Activated naive CD8-positive, alpha-beta T cell treated with anti-CD3 and anti-CD28 coated beads for 36 hours (primary cell): ENCODE results near the gene PGAP2. TPM values are rescaled to one million over a fixed set of nuclear protein-coding genes. Genes with fewer than 3 reads are reported as not detected.

Experiments
- DNase-seq: peaks from one replicate; pipeline ENCODE4 v3.0.0; 2021
- H3K27ac Mint-ChIP-seq: one replicate; pipeline ENCODE4 v1.8.0; 2022; ENCODE audit warnings: mild to moderate bottlenecking, moderate library complexity, mixed read lengths
- H3K27me3 Mint-ChIP-seq: one replicate; pipeline ENCODE4 v1.8.0; 2022; ENCODE audit warnings: mild to moderate bottlenecking, mixed read lengths
- H3K36me3 Mint-ChIP-seq: one replicate; pipeline ENCODE4 v1.8.0; 2021; ENCODE audit warnings: mild to moderate bottlenecking, mixed read lengths
- H3K4me1 Mint-ChIP-seq: one replicate; pipeline ENCODE4 v1.8.0; 2021; ENCODE audit warnings: mixed read lengths
- H3K4me3 Mint-ChIP-seq: one replicate; pipeline ENCODE4 v1.8.0; 2022; ENCODE audit warnings: mild to moderate bottlenecking, moderate library complexity, mixed read lengths
- H3K9me3 Mint-ChIP-seq: one replicate; pipeline ENCODE4 v1.8.0; 2022; ENCODE audit warnings: mixed read lengths
- total RNA-seq, 2 experiments: library from RNA; stranded (reverse); gene quantifications; one replicate each; pipeline ENCODE4 v1.2.3, GENCODE V29; 2021

Gene PGAP2
- total RNA-seq, 2 experiments from 2014 or later: 35.4 to 35.6 TPM

DNA sequence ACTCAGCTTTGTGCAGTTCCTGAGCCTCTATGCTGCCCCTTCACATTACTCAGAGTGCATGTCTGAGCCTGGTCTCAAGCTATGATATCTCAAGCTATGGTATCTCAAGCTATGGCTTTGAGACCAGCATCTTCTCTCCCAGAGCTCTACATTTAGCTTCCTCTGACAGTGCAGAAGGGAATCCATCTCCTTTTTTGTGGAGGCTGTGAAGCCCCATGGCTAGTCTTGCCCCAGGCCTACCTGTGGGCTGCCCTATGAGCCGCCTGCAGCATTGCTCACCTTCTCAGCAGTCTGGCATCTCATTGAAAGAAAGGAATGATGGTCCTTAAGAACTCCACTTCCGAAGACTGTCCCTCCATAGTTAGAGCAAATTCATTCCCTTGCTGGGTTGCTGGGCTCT is 12.6 kb downstream of the PGAP2 start:
- no peaks in the 10 kb centered on the region for H3K27me3 Mint-ChIP-seq
- peaks cover 18% of the 10 kb centered on the region for H3K36me3 Mint-ChIP-seq
- peaks cover 14% of the 10 kb centered on the region for H3K4me1 Mint-ChIP-seq
- H3K9me3 Mint-ChIP-seq: no peaks in the 10 kb centered on the region
- no peak overlapping the region for H3K4me3 Mint-ChIP-seq
- no peak for DNase-seq
- H3K27ac Mint-ChIP-seq: no peak overlapping the region

DNA sequence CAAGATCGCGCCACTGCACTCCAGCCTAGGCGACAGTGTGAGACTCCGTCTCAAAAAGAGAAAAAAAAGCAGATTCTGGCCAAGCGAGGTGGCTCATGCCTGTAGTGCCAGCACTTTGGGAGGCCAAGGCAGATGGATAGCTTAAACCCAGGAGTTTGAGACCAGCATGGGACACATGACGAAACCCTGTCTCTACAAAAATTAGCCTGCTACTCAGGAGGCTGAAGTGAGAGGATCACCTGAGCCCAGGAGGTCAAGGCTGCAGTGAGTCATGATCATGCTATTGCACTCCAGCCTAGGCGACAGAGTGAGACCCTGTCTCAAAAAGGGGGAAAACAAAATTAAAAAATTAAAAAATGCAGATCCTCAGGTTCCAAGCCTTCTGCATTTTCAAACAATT is 14.0 kb downstream of the PGAP2 start:
- Mint-ChIP-seq H3K27me3 (no peaks in the 10 kb centered on the region), H3K27ac (no peak overlapping the region), H3K36me3 (peaks cover 28% of the 10 kb centered on the region), H3K4me1 (peaks cover 17% of the 10 kb centered on the region), H3K9me3 (no peaks in the 10 kb centered on the region), H3K4me3 (no peak overlapping the region)
- DNase-seq: no peak

DNA sequence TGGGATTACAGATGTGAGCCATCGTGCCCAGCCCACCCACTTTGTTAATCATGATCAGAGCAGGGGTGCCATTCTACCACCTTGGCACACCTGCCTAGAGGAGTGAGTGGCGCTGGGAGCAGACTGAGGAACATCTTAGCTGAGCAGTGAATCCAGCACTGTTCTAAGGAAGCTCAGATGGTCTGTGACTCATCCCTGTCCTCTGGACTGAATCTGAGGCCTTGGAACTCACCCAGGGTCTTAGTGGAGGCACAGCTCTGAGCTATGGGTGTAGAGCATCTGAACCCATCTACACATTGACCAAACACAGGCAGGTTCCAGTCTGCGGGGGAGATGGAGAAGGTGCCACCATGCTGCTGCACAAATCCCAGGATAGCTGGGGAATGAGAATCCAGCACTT is 14.9 kb downstream of the PGAP2 start:
- H3K4me3 Mint-ChIP-seq: no peak overlapping the region
- H3K4me1 Mint-ChIP-seq: peaks cover 17% of the 10 kb centered on the region
- H3K9me3 Mint-ChIP-seq: no peaks in the 10 kb centered on the region
- H3K27ac Mint-ChIP-seq: no peak overlapping the region
- DNase-seq: no peak
- H3K27me3 Mint-ChIP-seq: no peaks in the 10 kb centered on the region
- H3K36me3 Mint-ChIP-seq: peaks cover 34% of the 10 kb centered on the region

DNA sequence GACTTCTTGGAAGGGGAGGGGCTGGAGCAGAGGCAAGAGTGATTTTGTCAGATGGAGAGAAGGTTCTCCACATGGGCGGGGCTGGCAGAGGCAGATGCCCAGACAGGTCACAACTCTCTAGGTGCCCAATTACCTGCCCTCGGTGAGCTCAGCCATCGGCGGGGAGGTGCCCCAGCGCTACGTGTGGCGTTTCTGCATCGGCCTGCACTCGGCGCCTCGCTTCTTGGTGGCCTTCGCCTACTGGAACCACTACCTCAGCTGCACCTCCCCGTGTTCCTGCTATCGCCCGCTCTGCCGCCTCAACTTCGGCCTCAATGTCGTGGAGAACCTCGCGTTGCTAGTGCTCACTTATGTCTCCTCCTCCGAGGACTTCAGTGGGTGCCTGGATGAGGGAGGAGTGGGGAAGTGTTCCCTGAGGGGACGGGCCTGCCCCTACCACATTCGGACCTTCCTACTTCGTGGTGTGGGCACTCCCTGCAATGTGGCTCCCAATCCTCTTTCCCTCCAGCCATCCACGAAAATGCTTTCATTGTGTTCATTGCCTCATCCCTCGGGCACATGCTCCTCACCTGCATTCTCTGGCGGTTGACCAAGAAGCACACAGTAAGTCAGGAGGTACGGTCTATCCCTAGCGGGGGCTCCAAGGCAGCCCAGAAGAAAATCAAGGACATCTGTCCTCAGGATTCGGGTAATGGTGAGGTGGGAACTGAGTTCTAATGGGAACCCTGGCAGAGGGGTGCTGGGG is 15.6 kb downstream of the PGAP2 start:
- H3K27ac Mint-ChIP-seq: peak overlapping the region; percentile 40
- peaks cover 34% of the 10 kb centered on the region for H3K36me3 Mint-ChIP-seq
- no peak overlapping the region for H3K4me3 Mint-ChIP-seq
- peaks cover 17% of the 10 kb centered on the region for H3K4me1 Mint-ChIP-seq
- no peaks in the 10 kb centered on the region for H3K9me3 Mint-ChIP-seq
- H3K27me3 Mint-ChIP-seq: no peaks in the 10 kb centered on the region
- no peak for DNase-seq

DNA sequence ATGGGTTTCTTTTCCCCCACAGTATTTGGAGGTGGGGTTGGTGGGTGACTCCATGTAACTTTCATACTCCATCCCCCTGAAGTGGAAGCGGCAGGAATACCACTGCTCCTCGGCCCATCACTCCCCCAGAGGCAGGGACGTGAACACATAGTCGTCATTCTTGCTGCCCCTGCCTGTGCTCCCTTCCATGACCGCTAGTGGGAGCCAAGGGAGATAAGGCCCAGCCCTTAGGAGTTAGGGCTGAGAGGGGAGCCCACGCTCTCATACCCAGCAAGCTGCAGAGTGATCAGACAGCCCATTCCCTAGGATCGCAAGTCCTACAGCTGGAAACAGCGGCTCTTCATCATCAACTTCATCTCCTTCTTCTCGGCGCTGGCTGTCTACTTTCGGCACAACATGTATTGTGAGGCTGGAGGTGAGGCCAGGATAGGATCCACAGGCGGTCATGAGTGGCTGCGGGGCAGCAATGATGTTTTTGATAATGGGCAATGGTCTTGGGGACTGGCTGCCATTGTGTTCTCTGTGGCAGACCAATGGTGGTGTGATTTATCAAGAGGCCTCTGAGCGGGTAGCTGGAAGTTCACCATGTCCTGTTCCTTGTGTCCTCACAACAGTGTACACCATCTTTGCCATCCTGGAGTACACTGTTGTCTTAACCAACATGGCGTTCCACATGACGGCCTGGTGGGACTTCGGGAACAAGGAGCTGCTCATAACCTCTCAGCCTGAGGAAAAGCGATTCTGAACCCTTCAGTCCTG is 16.5 kb downstream of the PGAP2 start:
- no peaks in the 10 kb centered on the region for H3K9me3 Mint-ChIP-seq
- no peak overlapping the region for H3K4me3 Mint-ChIP-seq
- H3K4me1 Mint-ChIP-seq: peaks cover 17% of the 10 kb centered on the region
- H3K27ac Mint-ChIP-seq: peak overlapping the region; percentile 73
- H3K36me3 Mint-ChIP-seq: peaks cover 39% of the 10 kb centered on the region
- H3K27me3 Mint-ChIP-seq: no peaks in the 10 kb centered on the region
- peak; percentile 78 for DNase-seq

DNA sequence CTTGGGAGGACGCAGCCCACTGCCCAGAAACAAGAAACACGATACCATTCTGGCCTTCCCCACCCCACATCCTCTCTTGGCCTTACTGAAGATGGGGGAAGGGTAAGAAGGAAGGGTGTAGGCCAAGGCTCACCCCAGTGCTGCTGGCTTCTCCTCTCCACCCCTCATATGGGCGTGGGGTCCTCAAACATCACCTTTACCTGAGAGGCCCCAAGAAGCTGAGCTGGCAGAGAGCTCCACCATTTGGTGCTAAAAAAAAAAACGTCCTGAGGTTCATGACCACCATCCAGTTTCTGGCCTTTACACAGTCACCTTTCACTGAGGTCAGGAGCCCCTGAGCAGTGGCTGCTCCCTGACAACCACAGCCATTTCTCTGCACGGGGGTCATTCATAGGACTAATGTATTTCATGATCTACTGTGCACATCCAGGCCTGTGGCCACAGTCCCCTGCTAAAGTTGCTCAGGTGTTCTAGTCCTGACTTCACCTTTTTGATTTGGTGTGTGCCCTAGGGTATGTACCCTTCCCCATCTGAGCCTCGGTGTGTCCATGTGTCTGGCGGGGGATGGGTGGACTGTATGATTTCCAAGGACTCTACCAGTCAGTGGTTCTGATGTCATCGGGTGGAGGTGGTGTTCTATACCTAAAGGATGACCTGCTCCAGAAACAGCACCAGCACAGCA is 17.3 kb downstream of the PGAP2 start:
- Mint-ChIP-seq H3K27ac (peak overlapping the region; percentile 82), H3K36me3 (peaks cover 46% of the 10 kb centered on the region), H3K4me1 (peaks cover 17% of the 10 kb centered on the region), H3K4me3 (peak overlapping the region; percentile 8), H3K27me3 (no peaks in the 10 kb centered on the region), H3K9me3 (no peaks in the 10 kb centered on the region)
- DNase-seq: no peak

DNA sequence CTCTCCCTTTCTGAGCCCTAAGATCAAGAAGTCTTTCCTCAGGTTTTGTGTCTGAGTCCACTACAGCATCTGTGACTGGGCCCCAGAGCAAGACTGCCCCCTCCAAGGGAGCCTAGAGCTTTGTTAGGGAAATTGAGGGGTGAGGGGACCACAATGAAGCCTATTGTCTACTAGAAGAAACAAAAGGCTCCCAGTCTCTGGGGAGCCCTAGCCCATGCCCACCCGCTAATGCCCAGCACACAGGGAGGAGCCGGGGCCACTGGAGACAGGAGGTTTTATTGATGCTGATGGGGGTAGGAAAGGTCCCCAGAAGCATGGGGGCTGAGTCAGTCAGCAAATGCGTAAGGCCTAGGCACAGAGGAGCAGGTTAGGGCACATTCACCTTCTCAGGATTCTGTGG is 18.4 kb downstream of the PGAP2 start:
- Mint-ChIP-seq H3K36me3 (peaks cover 56% of the 10 kb centered on the region), H3K9me3 (no peaks in the 10 kb centered on the region), H3K4me1 (peaks cover 27% of the 10 kb centered on the region), H3K4me3 (no peak overlapping the region), H3K27ac (peak overlapping the region; percentile 82), H3K27me3 (no peaks in the 10 kb centered on the region)
- no peak for DNase-seq

DNA sequence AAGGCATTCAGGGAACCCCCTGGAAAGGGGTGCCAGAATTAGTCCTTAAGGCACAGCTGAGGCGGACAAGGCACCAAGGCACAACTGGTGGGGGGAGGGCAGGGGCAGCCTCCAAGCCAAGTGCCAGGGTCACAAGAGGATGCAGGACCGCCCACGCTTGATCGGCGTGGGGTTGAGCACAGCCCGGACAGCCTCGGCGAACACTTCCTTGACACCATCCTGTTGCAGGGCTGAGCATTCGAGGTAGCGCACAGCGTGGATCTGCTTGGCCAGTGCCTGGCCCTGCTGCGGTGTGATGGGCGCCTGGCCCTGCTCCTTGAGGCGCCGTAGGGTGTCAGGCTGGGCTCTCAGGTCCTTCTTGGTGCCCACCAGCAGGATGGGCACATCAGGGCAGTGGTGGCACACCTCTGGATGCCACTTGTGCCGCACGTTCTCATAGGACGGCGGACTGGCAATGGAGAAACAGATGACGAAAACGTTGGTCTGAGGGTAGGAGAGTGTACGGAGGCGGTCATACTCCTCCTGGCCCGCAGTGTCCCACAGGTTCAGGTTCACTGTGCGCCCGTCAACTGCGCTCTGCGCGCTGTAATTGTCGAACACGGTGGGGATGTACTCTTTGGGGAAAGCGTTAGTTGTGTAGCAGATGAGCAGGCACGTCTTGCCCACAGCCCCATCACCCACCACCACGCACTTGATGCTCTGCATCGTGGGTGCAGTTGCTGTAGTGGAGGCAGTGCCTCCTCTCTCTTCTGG is 19.2 kb downstream of the PGAP2 start:
- H3K4me1 Mint-ChIP-seq: peaks cover 35% of the 10 kb centered on the region
- no peaks in the 10 kb centered on the region for H3K9me3 Mint-ChIP-seq
- no peak for DNase-seq
- H3K27me3 Mint-ChIP-seq: no peaks in the 10 kb centered on the region
- H3K27ac Mint-ChIP-seq: no peak overlapping the region
- no peak overlapping the region for H3K4me3 Mint-ChIP-seq
- peaks cover 62% of the 10 kb centered on the region for H3K36me3 Mint-ChIP-seq

DNA sequence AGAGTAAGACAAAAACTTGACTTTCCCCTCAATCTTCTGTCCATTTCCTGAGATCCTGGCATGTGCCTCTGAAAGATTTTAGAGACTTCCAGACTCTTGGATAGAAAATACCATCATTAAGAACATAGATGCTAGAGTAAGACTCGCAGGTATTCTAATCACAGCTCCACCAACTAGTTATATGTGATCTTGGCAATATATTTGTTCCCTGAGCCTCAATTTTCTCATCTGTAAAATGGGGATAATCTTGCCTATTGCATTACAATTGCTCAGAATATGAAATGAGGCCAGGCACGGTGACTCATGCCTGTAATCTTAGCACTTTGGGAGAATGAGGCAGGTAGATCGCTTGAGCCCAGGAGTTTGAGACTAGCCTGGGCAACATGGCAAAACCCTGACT is 21.7 kb downstream of the PGAP2 start:
- Mint-ChIP-seq H3K27ac (peak overlapping the region; percentile 81), H3K36me3 (peaks cover 75% of the 10 kb centered on the region), H3K4me1 (peaks cover 51% of the 10 kb centered on the region), H3K27me3 (no peaks in the 10 kb centered on the region), H3K4me3 (no peak overlapping the region), H3K9me3 (no peaks in the 10 kb centered on the region)
- no peak for DNase-seq

DNA sequence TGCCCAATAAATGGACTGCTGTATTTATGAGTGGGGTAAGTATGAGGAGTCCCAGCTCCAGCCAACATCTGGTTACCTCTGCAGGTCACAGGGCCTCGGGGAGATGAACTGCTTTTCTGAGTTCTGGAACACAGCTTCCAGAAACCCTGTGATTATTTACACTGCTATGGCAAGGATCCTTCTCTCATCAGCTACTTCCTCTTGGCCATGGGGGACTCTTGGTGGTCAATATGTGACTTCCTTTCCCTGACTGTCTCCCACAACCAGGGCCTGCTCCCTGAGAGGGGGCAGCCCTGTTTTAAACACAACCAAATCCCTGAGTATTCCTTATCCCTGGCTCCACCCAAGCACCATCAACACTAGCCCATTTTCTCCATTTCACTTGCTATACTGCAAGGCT is 22.4 kb downstream of the PGAP2 start:
- H3K9me3 Mint-ChIP-seq: peaks cover 2% of the 10 kb centered on the region
- peaks cover 76% of the 10 kb centered on the region for H3K36me3 Mint-ChIP-seq
- H3K27me3 Mint-ChIP-seq: no peaks in the 10 kb centered on the region
- peak overlapping the region; percentile 81 for H3K27ac Mint-ChIP-seq
- no peak overlapping the region for H3K4me3 Mint-ChIP-seq
- no peak for DNase-seq
- H3K4me1 Mint-ChIP-seq: peaks cover 56% of the 10 kb centered on the region

DNA sequence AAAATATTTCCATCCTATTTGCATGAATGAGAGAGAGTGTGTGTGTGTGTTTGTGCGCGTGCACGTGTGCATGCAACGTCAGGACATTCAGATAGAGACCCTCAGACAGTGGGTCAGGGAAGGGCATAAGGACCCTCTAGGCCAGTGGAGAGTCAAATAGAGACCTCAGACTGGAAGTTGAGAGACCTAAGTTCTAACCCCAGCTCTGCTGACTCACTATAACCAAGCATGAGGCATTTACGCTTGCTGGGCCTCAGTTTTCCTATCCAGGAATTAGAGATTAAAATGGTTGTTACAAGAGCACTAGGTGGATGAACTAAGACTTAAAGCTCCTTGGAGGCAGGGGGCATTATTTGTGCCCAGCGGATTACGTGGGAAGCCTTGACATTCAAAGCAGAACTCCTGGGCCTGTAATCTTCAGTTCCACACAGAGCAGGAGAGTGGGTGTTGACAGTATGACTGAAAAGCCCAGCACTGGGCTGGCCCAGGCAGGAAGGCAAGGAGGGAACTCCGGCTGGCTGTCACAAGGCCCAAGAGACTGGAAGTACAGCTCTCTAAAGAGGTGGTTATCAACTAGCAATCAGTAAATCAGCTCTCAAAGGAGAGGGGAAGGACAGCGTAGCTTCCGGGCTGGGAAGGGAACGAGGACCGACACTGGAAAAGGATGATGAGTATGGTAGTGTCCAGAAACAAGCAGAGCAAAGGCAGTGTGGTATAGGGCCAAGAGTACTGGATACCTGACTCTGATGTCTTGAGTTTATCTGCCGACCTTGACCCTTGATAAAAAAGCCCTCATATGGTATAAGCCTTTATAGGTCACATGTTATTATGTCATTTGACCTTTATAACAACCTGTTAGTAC is 23.2 kb downstream of the PGAP2 start:
- Mint-ChIP-seq H3K4me3 (peak overlapping the region; percentile 16), H3K9me3 (peaks cover 2% of the 10 kb centered on the region), H3K27me3 (no peaks in the 10 kb centered on the region), H3K4me1 (peaks cover 58% of the 10 kb centered on the region), H3K27ac (peak overlapping the region; percentile 81), H3K36me3 (peaks cover 73% of the 10 kb centered on the region)
- no peak for DNase-seq

DNA sequence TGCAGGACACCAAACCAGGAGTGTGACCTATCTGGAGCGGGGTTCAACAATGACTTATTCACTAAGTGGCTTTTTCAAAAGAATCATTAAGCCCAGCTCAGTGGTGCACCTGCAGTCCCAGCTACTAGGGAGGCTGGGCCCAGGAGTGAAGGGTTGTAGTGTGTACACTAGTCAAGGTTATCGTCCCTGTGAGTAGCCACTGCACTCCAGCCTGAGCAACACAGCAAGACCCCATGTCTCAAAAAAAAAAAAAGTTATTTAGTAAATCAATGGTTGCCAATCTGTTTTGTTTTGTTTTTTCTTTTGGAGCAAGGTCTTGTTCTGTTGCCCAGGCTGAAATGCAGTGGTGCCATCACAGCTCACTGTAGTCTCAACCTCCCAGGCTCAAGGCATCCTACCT is 24.5 kb downstream of the PGAP2 start:
- Mint-ChIP-seq H3K27me3 (no peaks in the 10 kb centered on the region), H3K27ac (peak overlapping the region; percentile 81), H3K36me3 (peaks cover 70% of the 10 kb centered on the region), H3K4me3 (peak overlapping the region; percentile 56), H3K4me1 (peaks cover 67% of the 10 kb centered on the region), H3K9me3 (peaks cover 2% of the 10 kb centered on the region)
- no peak for DNase-seq

DNA sequence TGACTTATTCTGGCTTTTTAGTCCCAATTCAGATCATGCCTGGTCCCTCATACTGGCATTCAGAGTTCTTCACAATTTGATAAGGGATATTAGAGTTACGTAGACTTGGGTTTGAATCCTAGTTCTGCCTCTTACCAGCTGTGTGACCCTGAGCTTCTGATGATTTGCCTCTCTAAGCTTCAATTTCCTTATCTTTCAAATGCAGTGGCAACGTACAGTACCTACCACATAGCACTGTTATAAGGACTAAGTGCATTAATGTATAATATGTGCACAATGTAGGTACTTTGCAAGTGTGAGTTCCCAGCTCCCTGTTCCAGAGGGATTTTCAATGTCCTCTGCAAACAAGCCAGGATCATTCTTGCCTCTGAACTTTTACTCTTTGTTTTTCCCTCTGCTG is 25.1 kb downstream of the PGAP2 start:
- H3K4me3 Mint-ChIP-seq: peak overlapping the region; percentile 56
- peaks cover 73% of the 10 kb centered on the region for H3K36me3 Mint-ChIP-seq
- H3K27me3 Mint-ChIP-seq: no peaks in the 10 kb centered on the region
- H3K4me1 Mint-ChIP-seq: peaks cover 73% of the 10 kb centered on the region
- H3K9me3 Mint-ChIP-seq: peaks cover 2% of the 10 kb centered on the region
- DNase-seq: no peak
- peak overlapping the region; percentile 81 for H3K27ac Mint-ChIP-seq

DNA sequence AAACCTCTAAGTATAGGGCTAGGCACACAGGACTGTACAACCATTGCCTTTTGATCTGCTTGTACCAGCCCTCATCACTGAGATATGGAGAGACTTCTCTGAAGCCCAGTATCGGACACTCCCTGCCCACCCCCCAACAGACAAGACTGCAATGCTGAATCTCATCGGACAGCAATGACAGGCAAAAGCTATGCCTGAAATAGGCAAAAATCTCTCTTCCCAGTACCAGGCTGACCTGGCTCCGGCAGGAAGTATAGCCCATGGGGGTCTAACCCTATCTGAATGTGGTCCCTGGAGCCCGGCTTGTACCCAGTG is 25.9 kb downstream of the PGAP2 start:
- H3K9me3 Mint-ChIP-seq: peaks cover 2% of the 10 kb centered on the region
- H3K4me3 Mint-ChIP-seq: peak overlapping the region; percentile 90
- peaks cover 80% of the 10 kb centered on the region for H3K36me3 Mint-ChIP-seq
- H3K27me3 Mint-ChIP-seq: no peaks in the 10 kb centered on the region
- DNase-seq: no peak
- peaks cover 76% of the 10 kb centered on the region for H3K4me1 Mint-ChIP-seq
- peak overlapping the region; percentile 81 for H3K27ac Mint-ChIP-seq
